COLO829 (cell line): Measurements from ENCODE around the gene HCFC1R1.

Experiments
- DNase-seq: peaks from one replicate; pipeline ENCODE4 v3.0.0; 2012; ENCODE audit warnings: low spot score

The HCFC1R1 gene

GRCh38 chr16:3035972-3036725 lies 12.4 kb upstream of the HCFC1R1 start:
- DNase-seq = no peak

- DNase-seq = no peak
These were observed 11.7 kb upstream of the HCFC1R1 start for GRCh38 chr16:3035289-3035971.

GRCh38 chr16:3032624-3033023 lies 8.9 kb upstream of the HCFC1R1 start:
- no peak for DNase-seq

- no peak for DNase-seq
These were observed 6.8 kb upstream of the HCFC1R1 start for GRCh38 chr16:3030222-3031212.

GRCh38 chr16:3029491-3030221 lies 5.9 kb upstream of the HCFC1R1 start:
- no peak for DNase-seq

- DNase-seq = no peak
These were observed 5.1 kb upstream of the HCFC1R1 start for GRCh38 chr16:3028716-3029319.

GRCh38 chr16:3027983-3028715 lies 4.4 kb upstream of the HCFC1R1 start:
- DNase-seq = peak; percentile 84

GRCh38 chr16:3027489-3027795 lies 3.7 kb upstream of the HCFC1R1 start:
- DNase-seq = no peak

- no peak for DNase-seq
These were observed 3.1 kb upstream of the HCFC1R1 start for GRCh38 chr16:3026609-3027488.

GRCh38 chr16:3026003-3026378 lies 2.2 kb upstream of the HCFC1R1 start:
- no peak for DNase-seq

GRCh38 chr16:3025032-3026002 lies 1.6 kb upstream of the HCFC1R1 start:
- DNase-seq = no peak

- no peak for DNase-seq
These were observed 400 bp downstream of the HCFC1R1 start for GRCh38 chr16:3023415-3023668.

GRCh38 chr16:3022684-3023414 lies 893 bp downstream of the HCFC1R1 start:
- no peak for DNase-seq

GRCh38 chr16:3022208-3022683 lies 1.5 kb downstream of the HCFC1R1 start:
- peak; percentile 94 for DNase-seq

GRCh38 chr16:3021449-3022207 lies 2.1 kb downstream of the HCFC1R1 start:
- DNase-seq = peak; percentile 71

- no peak for DNase-seq
These were observed 2.9 kb downstream of the HCFC1R1 start for GRCh38 chr16:3020604-3021448.
